ENCODE results near the gene S100A13.

DNA sequence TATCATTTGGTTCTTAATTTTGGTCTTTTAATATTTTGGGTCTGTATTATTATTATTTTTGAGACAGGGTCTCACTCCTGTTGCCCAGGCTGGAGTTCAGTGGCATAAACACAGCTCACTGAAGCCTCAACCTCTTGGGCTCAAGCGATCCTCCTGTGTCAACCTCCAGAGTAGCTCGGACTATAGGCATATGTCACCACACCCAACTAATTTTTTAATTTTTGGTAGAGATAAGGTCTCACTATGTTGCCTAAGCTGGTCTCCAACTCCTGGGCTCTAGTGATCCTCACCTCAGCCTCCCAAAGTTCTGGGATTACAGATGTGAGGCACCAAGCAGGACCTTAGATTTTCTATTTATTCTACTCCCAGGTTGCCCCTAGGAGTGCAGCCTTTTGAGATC is 46.2 kb upstream of the S100A13 start:
- TF ChIP-seq, protein P1, sequence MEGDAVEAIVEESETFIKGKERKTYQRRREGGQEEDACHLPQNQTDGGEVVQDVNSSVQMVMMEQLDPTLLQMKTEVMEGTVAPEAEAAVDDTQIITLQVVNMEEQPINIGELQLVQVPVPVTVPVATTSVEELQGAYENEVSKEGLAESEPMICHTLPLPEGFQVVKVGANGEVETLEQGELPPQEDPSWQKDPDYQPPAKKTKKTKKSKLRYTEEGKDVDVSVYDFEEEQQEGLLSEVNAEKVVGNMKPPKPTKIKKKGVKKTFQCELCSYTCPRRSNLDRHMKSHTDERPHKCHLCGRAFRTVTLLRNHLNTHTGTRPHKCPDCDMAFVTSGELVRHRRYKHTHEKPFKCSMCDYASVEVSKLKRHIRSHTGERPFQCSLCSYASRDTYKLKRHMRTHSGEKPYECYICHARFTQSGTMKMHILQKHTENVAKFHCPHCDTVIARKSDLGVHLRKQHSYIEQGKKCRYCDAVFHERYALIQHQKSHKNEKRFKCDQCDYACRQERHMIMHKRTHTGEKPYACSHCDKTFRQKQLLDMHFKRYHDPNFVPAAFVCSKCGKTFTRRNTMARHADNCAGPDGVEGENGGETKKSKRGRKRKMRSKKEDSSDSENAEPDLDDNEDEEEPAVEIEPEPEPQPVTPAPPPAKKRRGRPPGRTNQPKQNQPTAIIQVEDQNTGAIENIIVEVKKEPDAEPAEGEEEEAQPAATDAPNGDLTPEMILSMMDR (IDR thresholded peaks at IDR 0.05) = no peak
- TF ChIP-seq POLR2A (IDR thresholded peaks at IDR 0.05) = no peak

Data from thyroid gland (tissue), 4 donors.